Uterus (tissue), 4 donors: ENCODE measurements around the gene SMIM8. TPM values are rescaled to one million over a fixed set of nuclear protein-coding genes. Genes with fewer than 3 reads are reported as not detected.

Experiments
- DNase-seq, 2 donors: peaks; one replicate each; pipeline ENCODE4 v3.0.0-alpha.2; 2019 to 2020
- H3K27ac ChIP-seq, 2 donors: fragments of 200-600 bp; sonication (generic); 1 replicate in 1 of 2; 2 replicates in 1 of 2; pipeline ENCODE4 v1.5.1; 2016 to 2018
- H3K27me3 ChIP-seq, 2 donors: fragments of 200-600 bp; sonication (generic); one replicate each; pipeline ENCODE4 v1.5.1; 2018 to 2019; ENCODE audit warnings: control low read depth in 1 of 2
- H3K36me3 ChIP-seq, 2 donors: fragments of 200-600 bp; sonication (generic); one replicate each; pipeline ENCODE4 v1.5.1; 2019; ENCODE audit warnings: control low read depth in 1 of 2
- H3K4me1 ChIP-seq, 2 donors: fragments of 200-600 bp; sonication (generic); one replicate each; pipeline ENCODE4 v1.5.1; 2018 to 2019; ENCODE audit warnings: control low read depth in 1 of 2
- H3K4me3 ChIP-seq, 2 donors: fragments of 200-600 bp; sonication (generic); 1 replicate in 1 of 2; 2 replicates in 1 of 2; pipeline ENCODE4 v1.5.1; 2018 to 2019; ENCODE audit warnings: mild to moderate bottlenecking in 1 of 2
- H3K9me3 ChIP-seq, 2 donors: fragments of 200-600 bp; sonication (generic); one replicate each; pipeline ENCODE4 v1.5.1; 2019; ENCODE audit warnings: control low read depth in 1 of 2
- POLR2A ChIP-seq, 2 donors: fragments of 450-650 bp; IDR thresholded peaks; one replicate each; pipeline ENCODE4 v1.6.1; 2016; ENCODE audit warnings: antibody characterized with exemption in 2 of 2, mild to moderate bottlenecking in 1 of 2, moderate library complexity in 1 of 2
- intact Hi-C: fragments of 100-400 bp; cut with DNase I; formaldehyde crosslinking; loops from one replicate; pipeline ENCODE4 v1.15.1; 2023; ENCODE audit warnings: low total_unique reads
- total RNA-seq, 4 donors: library from RNA; depleted of rRNA in 3 of 4; stranded (reverse); fragments of >200 nt in 3 of 4; gene quantifications; one replicate each; pipeline versions ENCODE4 v1.1.0 to v1.2.4, GENCODE V29; 2014 to 2023
- TF ChIP-seq, protein P1 (sequence below), 4 experiments: fragments of 200-600 bp in 2 of 4; fragments of 450-650 bp in 2 of 4; sonication (generic) in 2 of 4; IDR thresholded peaks; one replicate each; pipeline ENCODE4 v1.5.1; 2016 to 2019; ENCODE audit warnings: antibody characterized with exemption in 4 of 4, mild to moderate bottlenecking in 2 of 4, moderate library complexity in 1 of 4
- donor health status: DM: yes; HTN: yes; CAD: no.

SMIM8 gene
- total RNA-seq, 4 donors from 2014 or later: 3.6 to 37.3 (median 15.8) TPM

DNA sequence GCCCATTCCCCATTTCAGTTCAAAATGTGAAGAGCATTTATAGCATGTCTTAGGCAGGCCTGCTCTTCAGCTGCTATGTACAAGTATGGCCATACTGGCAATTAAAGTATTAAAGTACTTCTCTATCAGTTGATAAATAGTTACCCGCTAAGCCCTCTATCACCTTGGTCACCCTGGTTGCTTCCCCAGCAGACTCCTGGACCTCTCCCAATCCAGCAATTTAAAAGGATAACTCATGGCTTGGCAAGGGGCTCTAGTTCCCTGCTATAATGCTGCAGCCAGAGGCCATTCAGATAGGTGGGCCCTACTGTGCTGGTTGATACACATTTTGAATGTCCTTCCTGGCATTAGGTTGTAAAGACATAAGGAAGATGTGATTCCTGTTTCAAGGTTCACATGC lies 29.2 kb downstream of the SMIM8 start:
- Histone ChIP-seq H3K4me1 (no peaks in the 10 kb centered on the region), H3K27me3 (no peaks in the 10 kb centered on the region), H3K4me3 (no peak overlapping the region), H3K9me3 (no peaks in the 10 kb centered on the region), H3K27ac (no peak overlapping the region), H3K36me3 (peaks cover 0 to 4% of the 10 kb centered on the region in 2 donors)
- no peak for DNase-seq
- intact Hi-C loops: no loop called here
- TF ChIP-seq, protein P1, sequence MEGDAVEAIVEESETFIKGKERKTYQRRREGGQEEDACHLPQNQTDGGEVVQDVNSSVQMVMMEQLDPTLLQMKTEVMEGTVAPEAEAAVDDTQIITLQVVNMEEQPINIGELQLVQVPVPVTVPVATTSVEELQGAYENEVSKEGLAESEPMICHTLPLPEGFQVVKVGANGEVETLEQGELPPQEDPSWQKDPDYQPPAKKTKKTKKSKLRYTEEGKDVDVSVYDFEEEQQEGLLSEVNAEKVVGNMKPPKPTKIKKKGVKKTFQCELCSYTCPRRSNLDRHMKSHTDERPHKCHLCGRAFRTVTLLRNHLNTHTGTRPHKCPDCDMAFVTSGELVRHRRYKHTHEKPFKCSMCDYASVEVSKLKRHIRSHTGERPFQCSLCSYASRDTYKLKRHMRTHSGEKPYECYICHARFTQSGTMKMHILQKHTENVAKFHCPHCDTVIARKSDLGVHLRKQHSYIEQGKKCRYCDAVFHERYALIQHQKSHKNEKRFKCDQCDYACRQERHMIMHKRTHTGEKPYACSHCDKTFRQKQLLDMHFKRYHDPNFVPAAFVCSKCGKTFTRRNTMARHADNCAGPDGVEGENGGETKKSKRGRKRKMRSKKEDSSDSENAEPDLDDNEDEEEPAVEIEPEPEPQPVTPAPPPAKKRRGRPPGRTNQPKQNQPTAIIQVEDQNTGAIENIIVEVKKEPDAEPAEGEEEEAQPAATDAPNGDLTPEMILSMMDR (IDR thresholded peaks at IDR 0.05): no peak
- no peak for TF ChIP-seq POLR2A (IDR thresholded peaks at IDR 0.05)

DNA sequence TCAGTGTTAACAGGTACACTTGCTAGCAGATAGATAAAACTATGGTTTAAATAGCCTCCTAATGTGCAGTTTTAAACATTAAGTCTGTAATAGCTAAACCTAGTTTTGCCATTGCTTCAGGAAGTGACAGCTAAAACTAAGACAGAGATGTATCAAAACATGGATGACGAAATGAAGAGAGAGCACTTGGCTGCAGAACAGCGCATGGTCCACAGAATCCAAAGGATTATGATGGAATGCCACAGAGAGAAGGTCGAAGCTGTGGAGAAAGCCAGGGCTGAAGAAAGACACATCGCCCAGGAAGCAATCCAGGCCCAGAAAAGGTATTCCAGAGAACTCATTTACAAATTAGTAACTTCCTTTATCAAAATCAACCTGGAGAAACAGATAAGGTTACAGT lies 33.8 kb downstream of the SMIM8 start:
- Histone ChIP-seq H3K4me1 (no peaks in the 10 kb centered on the region), H3K4me3 (no peak overlapping the region), H3K9me3 (no peaks in the 10 kb centered on the region), H3K36me3 (no peaks in the 10 kb centered on the region), H3K27ac (no peak overlapping the region), H3K27me3 (no peaks in the 10 kb centered on the region)
- no peak for DNase-seq
- intact Hi-C loops: no loop called here
- TF ChIP-seq, protein P1 (IDR thresholded peaks at IDR 0.05): no peak
- TF ChIP-seq POLR2A (IDR thresholded peaks at IDR 0.05): no peak

DNA sequence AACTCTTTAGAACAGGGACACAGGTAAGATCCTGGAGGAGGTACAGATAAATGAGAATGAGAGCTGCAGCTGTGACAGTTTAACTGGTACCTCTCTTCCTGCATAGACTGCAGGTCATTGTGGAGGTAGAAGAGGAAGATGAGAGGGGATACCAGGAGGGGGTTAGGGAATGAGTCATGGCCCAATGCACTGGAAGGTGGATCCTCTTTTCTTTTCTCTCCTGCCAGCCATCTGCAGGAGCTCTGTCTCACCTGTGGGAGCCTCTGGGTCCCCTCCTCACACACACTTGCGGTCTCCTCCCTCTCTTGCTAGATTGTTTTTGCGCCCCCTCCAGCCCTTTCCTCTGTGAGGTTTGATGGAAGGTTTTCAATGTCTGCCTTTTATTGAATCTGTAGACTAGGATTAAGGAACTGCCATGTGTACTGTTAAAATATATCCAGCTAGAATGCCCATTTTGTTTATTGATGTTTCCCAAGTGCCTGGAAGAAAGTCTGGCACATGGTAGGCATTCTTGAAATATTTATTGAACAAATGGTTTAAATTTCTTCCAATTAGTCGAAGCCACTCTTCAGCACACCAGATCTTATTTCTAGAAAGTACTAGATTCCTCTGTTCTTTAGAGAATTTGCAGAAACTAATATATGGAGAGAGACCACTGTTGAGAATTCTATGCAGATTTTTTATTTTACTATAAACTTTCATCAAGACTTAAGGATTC lies 35.2 kb downstream of the SMIM8 start:
- H3K9me3 ChIP-seq: no peaks in the 10 kb centered on the region
- H3K27ac ChIP-seq: no peak overlapping the region
- no peaks in the 10 kb centered on the region for H3K4me1 ChIP-seq
- intact Hi-C loops: no loop called here
- H3K4me3 ChIP-seq: no peak overlapping the region
- no peak for DNase-seq
- TF ChIP-seq, protein P1 (IDR thresholded peaks at IDR 0.05): no peak
- no peak for TF ChIP-seq POLR2A (IDR thresholded peaks at IDR 0.05)
- no peaks in the 10 kb centered on the region for H3K36me3 ChIP-seq
- H3K27me3 ChIP-seq: no peaks in the 10 kb centered on the region

GRCh38 chr6:87364602-87365252 lies 42.3 kb downstream of the SMIM8 start:
- TF ChIP-seq, protein P1 (IDR thresholded peaks at IDR 0.05): no peak
- no peak for TF ChIP-seq POLR2A (IDR thresholded peaks at IDR 0.05)
- intact Hi-C loops: no loop called here
- no peak overlapping the region for H3K27ac ChIP-seq

DNA sequence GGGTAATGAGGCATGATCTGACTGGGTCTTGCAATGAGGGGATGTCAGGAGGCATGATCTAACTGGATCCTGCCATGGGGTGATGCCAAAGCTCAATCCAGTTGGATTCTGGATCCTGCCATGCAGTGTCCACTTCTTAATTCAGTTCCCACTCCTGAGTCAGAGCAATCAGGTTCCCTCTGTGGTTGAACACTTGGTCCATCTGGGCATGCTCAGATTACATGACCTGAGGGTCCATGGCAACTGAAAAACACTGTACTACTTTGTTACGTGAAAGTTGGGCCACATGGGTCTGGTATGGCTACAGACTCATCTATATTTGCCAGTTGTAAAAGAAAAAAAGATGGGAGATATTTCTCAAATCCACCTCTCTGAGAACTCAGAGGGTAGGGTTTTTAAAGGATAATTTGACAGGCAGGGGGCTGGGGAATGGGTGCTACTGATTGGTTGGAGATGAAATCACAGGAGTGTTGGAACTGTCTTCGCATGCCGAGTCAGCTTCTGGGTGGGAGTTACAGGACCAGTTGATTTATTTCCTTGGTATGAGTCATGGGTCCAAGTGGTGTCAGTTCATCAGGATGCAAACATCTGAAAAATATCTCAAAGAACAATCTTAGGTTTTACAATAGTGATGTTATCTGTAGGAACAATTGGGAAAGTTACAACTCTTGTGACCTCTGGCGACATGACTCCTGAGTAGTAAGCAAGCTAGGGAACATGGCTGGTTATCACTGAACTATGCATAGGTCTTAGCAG lies 43.9 kb downstream of the SMIM8 start:
- TF ChIP-seq, protein P1 (IDR thresholded peaks at IDR 0.05): no peak
- TF ChIP-seq POLR2A (IDR thresholded peaks at IDR 0.05): no peak
- Histone ChIP-seq H3K4me3 (no peak overlapping the region), H3K27me3 (no peaks in the 10 kb centered on the region), H3K27ac (no peak overlapping the region), H3K4me1 (no peaks in the 10 kb centered on the region), H3K36me3 (no peaks in the 10 kb centered on the region), H3K9me3 (no peaks in the 10 kb centered on the region)
- intact Hi-C loops: no loop called here
- DNase-seq: no peak

More at GRCh38 chr6:87364602-87365252, 42.3 kb downstream of the SMIM8 start:
- H3K4me3 ChIP-seq: no peak overlapping the region
- no peaks in the 10 kb centered on the region for H3K36me3 ChIP-seq
- no peaks in the 10 kb centered on the region for H3K27me3 ChIP-seq
- no peaks in the 10 kb centered on the region for H3K9me3 ChIP-seq
- H3K4me1 ChIP-seq: no peaks in the 10 kb centered on the region
- DNase-seq: no peak
